KBM-7 (cell line): Measurements from ENCODE around the gene POLD3.
A peak's percentile ranks its signal among the peaks of the same experiment; 100 is the strongest.

Experiments used
- DNase-seq: peaks from one replicate; pipeline ENCODE4 v3.0.0-alpha.2; 2015
- in situ Hi-C: fragments of 300-500 bp; cut with MboI; formaldehyde crosslinking; loops from 2 replicates; pipeline ENCODE4 v1.14.3; 2020; ENCODE audit warnings: low sequenced_read_pairs, low pct_unique_long_range_greater_than_20kb, mixed read lengths

Gene POLD3

GRCh38 chr11:74592441-74593362 lies at the start of gene POLD3:
Gene POLD3, plus strand, starts transcription at chr11:74592582. Its CDS starts 77 bp downstream, at chr11:74592659.
- DNase-seq = peak; percentile 92
- in situ Hi-C loops = no loop called here

- no peak for DNase-seq
- in situ Hi-C loops = no loop called here
These were observed 48.4 kb upstream of the POLD3 start for GRCh38 chr11:74543991-74544390.

GRCh38 chr11:74546752-74547151 lies 45.6 kb upstream of the POLD3 start:
- DNase-seq = no peak
- in situ Hi-C loops = no loop called here

- no peak for DNase-seq
- in situ Hi-C loops = loop anchor here (25.0 kb wide), 1 partner anchor 289 kb away; no protein-coding TSS in a partner anchor
These were observed 41.2 kb upstream of the POLD3 start for GRCh38 chr11:74550991-74551753.

- in situ Hi-C loops = loop anchor here (25.0 kb wide), 1 partner anchor 289 kb away; no protein-coding TSS in a partner anchor
These were observed 40.6 kb upstream of the POLD3 start for GRCh38 chr11:74551754-74552145.

GRCh38 chr11:74557526-74557925 lies 34.9 kb upstream of the POLD3 start:
- in situ Hi-C loops = loop anchor here (25.0 kb wide), 1 partner anchor 295 kb away; no protein-coding TSS in a partner anchor

More at GRCh38 chr11:74551754-74552145, 40.6 kb upstream of the POLD3 start:
- no peak for DNase-seq

GRCh38 chr11:74559110-74559933 lies 33.1 kb upstream of the POLD3 start:
- DNase-seq = no peak
- in situ Hi-C loops = loop anchor here (25.0 kb wide), 1 partner anchor 297 kb away; no protein-coding TSS in a partner anchor

More at GRCh38 chr11:74557526-74557925, 34.9 kb upstream of the POLD3 start:
- no peak for DNase-seq

- in situ Hi-C loops = loop anchor here (10.0 to 25.0 kb wide), 2 partner anchors 105 to 298 kb away; no protein-coding TSS in a partner anchor
- DNase-seq = no peak
These were observed 32.5 kb upstream of the POLD3 start for GRCh38 chr11:74559934-74560309.

GRCh38 chr11:74566146-74566960 lies 26.0 kb upstream of the POLD3 start:
- in situ Hi-C loops = loop anchor here (10.0 to 25.0 kb wide), 2 partner anchors 112 to 304 kb away; no protein-coding TSS in a partner anchor
- no peak for DNase-seq

GRCh38 chr11:74568028-74568427 lies 24.4 kb upstream of the POLD3 start:
- no peak for DNase-seq
- in situ Hi-C loops = loop anchor here (10.0 to 25.0 kb wide), 2 partner anchors 113 to 306 kb away; no protein-coding TSS in a partner anchor

GRCh38 chr11:74570266-74571061 lies 21.9 kb upstream of the POLD3 start:
- DNase-seq = peak; percentile 77
- in situ Hi-C loops = loop anchor here (25.0 kb wide), 1 partner anchor 308 kb away; no protein-coding TSS in a partner anchor

- no peak for DNase-seq
- in situ Hi-C loops = loop anchor here (25.0 kb wide), 1 partner anchor 309 kb away; no protein-coding TSS in a partner anchor
These were observed 21.4 kb upstream of the POLD3 start for GRCh38 chr11:74571062-74571399.

GRCh38 chr11:74572349-74572748 lies 20.0 kb upstream of the POLD3 start:
- DNase-seq = no peak
- in situ Hi-C loops = loop anchor here (25.0 kb wide), 1 partner anchor 310 kb away; no protein-coding TSS in a partner anchor

GRCh38 chr11:74574563-74574962 lies 17.8 kb upstream of the POLD3 start:
- DNase-seq = no peak
- in situ Hi-C loops = loop anchor here (25.0 kb wide), 1 partner anchor 312 kb away; no protein-coding TSS in a partner anchor

GRCh38 chr11:74575999-74576398 lies 16.4 kb upstream of the POLD3 start:
- in situ Hi-C loops = no loop called here
- DNase-seq = no peak

GRCh38 chr11:74577181-74577580 lies 15.2 kb upstream of the POLD3 start:
- in situ Hi-C loops = no loop called here

More at GRCh38 chr11:74577181-74577580, 15.2 kb upstream of the POLD3 start:
- DNase-seq = no peak
